Ureter (tissue), 1 donor: ENCODE results near the gene TSSK2. TPM values are rescaled to one million over a fixed set of nuclear protein-coding genes. Genes with fewer than 3 reads are reported as not detected.

Experiments used
- DNase-seq: peaks from one replicate; pipeline ENCODE4 v3.0.0-alpha.2; 2020; ENCODE audit warnings: low spot score
- total RNA-seq: library from RNA; stranded (reverse); gene quantifications from one replicate; pipeline ENCODE4 v1.2.4, GENCODE V29; 2023
- donor health status: DM: yes; HTN: yes; CAD: no.

The TSSK2 gene
- total RNA-seq, 1 donor from 2014 or later: not detected

DNA sequence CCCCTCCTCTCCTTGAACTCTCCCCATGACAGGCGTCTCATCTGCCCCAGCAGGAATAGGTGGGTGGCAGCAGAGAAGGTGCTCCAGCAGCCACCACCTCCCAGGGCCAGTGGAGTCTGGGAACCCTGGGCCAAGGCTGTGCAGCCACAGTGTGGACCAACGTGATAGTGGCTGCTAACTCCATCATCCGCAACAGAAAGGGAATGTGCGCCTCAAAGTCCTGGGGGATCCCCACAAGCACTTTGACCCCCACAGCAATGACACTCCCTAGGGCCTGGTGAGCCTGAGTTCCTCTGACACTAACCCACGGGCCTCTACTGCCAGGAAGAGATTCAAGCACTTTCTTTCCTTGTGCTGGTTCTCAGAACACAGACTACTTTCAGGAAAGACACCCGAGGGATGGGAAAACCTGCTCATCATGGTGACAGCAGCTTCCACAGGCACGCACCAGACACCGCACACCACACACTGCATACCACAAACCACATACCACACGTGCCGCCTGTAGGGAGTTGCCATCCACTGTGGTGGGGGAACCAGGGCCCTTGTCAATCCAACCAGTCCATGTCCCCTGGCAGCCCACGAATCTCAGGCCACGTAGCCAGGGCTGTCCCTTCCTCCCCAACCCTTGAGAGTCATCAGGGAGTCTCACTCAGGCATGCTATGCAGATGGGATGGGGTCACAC lies 50.8 kb downstream of the TSSK2 start:
- no peak for DNase-seq

Other genes starting within 250 kb of the TSSK2 start
- gene DGCR6, start 225.0 kb upstream of the TSSK2 start, total RNA-seq: 1.7 TPM
- 12.4 TPM for gene PRODH, start 195.0 kb upstream of the TSSK2 start, total RNA-seq
- gene DGCR2, start 8.9 kb upstream of the TSSK2 start, total RNA-seq: 68.7 TPM
- 14.6 TPM for gene ESS2, start 13.3 kb downstream of the TSSK2 start, total RNA-seq
- not detected for gene GSC2, start 19.0 kb downstream of the TSSK2 start, total RNA-seq
- 69.9 TPM for gene SLC25A1, start 47.4 kb downstream of the TSSK2 start, total RNA-seq
- 5.8 TPM for gene CLTCL1, start 160.4 kb downstream of the TSSK2 start, total RNA-seq